MM.1S (cell line): ENCODE data around the gene MZB1.

Experiments
- DNase-seq: peaks from one replicate; pipeline ENCODE4 v3.0.0-alpha.2; 2015
- H2AFZ ChIP-seq: fragments of 300-600 bp; sonication (generic); 2 replicates; pipeline ENCODE4 v1.6.0; 2016; ENCODE audit warnings: antibody characterized with exemption, low read length
- H3F3A ChIP-seq: fragments of 300-600 bp; sonication (generic); 2 replicates; pipeline ENCODE4 v1.6.1; 2016; ENCODE audit warnings: mild to moderate bottlenecking, antibody characterized with exemption, low read length, moderate library complexity, mixed read lengths; ENCODE audit not compliant: insufficient read depth
- H3K27ac ChIP-seq: fragments of 300-600 bp; sonication (generic); 2 replicates; pipeline ENCODE4 v1.5.1; 2016; ENCODE audit warnings: mild to moderate bottlenecking, low read length
- H3K27me3 ChIP-seq: fragments of 300-600 bp; sonication (generic); replicated peaks from 2 replicates; pipeline ENCODE4 v1.6.0; 2016; ENCODE audit warnings: low read length; ENCODE audit not compliant: insufficient read depth
- H3K36me3 ChIP-seq: fragments of 300-600 bp; sonication (generic); replicated peaks from 2 replicates; pipeline ENCODE4 v1.6.1; 2016; ENCODE audit warnings: mild to moderate bottlenecking, low read length, mixed read lengths; ENCODE audit not compliant: insufficient read depth
- H3K4me1 ChIP-seq: fragments of 300-600 bp; sonication (generic); 2 replicates; pipeline ENCODE4 v1.6.1; 2016; ENCODE audit warnings: low read length, mixed read lengths
- H3K4me2 ChIP-seq: fragments of 300-600 bp; sonication (generic); 2 replicates; pipeline ENCODE4 v1.6.0; 2016; ENCODE audit warnings: low read depth, low read length
- H3K4me3 ChIP-seq: fragments of 300-600 bp; sonication (generic); 2 replicates; pipeline ENCODE4 v1.5.1; 2016; ENCODE audit warnings: low read length, mixed read lengths
- H3K79me2 ChIP-seq: fragments of 300-600 bp; sonication (generic); 2 replicates; pipeline ENCODE4 v1.6.1; 2016; ENCODE audit warnings: mixed run types, low read length, mixed read lengths
- H3K9ac ChIP-seq: fragments of 300-600 bp; sonication (generic); 2 replicates; pipeline ENCODE4 v1.6.1; 2016; ENCODE audit warnings: low read length, mixed read lengths
- H3K9me2 ChIP-seq: fragments of 300-600 bp; sonication (generic); replicated peaks from 2 replicates; pipeline ENCODE4 v1.6.1; 2016; ENCODE audit warnings: mild to moderate bottlenecking, low read length, mixed read lengths; ENCODE audit not compliant: insufficient read depth
- H3K9me3 ChIP-seq: fragments of 300-600 bp; sonication (generic); replicated peaks from 2 replicates; pipeline ENCODE4 v1.6.1; 2016; ENCODE audit warnings: mild to moderate bottlenecking, low read length, mixed read lengths; ENCODE audit not compliant: insufficient read depth
- H4K20me1 ChIP-seq: fragments of 300-600 bp; sonication (generic); 2 replicates; pipeline ENCODE4 v1.6.1; 2016; ENCODE audit warnings: mild to moderate bottlenecking, low read length, moderate library complexity, mixed read lengths; ENCODE audit not compliant: insufficient read depth
- CTCF ChIP-seq: fragments of 300-600 bp; sonication (generic); IDR thresholded peaks from 2 replicates; pipeline ENCODE4 v1.5.1; 2016; ENCODE audit warnings: antibody characterized with exemption, low read length, mixed read lengths
- EZH2 ChIP-seq: fragments of 300-600 bp; sonication (generic); optimal IDR thresholded peaks from 2 replicates; pipeline ENCODE3; 2017; ENCODE audit warnings: low read depth, mild to moderate bottlenecking, antibody characterized with exemption, low read length, mixed read lengths
- EZH2phosphoT487 ChIP-seq: fragments of 300-600 bp; sonication (generic); IDR thresholded peaks from 2 replicates; pipeline ENCODE4 v1.6.1; 2018; ENCODE audit warnings: antibody characterized with exemption, low read length

MZB1 gene

GRCh38 chr5:139340051-139340450 lies 49.7 kb downstream of the MZB1 start:
- DNase-seq, result no peak
- H3K27me3 ChIP-seq, result no peaks in the 10 kb centered on the region
- no peak overlapping the region for H3K4me3 ChIP-seq
- H3K4me1 ChIP-seq, result 0 out of 2 replicates have a peak, but pooled peaks cover 6% of the 10 kb centered on the region
- no peak overlapping the region for H2AFZ ChIP-seq
- H4K20me1 ChIP-seq, result no peaks in the 10 kb centered on the region; the same call in 1 of the 2 replicates
- H3K36me3 ChIP-seq, result no peaks in the 10 kb centered on the region
- no peak overlapping the region for H3K9ac ChIP-seq
- peaks cover 27% of the 10 kb centered on the region for H3F3A ChIP-seq
- TF ChIP-seq EZH2phosphoT487 (no peak), EZH2 (no peak), CTCF (no peak)
- no peaks in the 10 kb centered on the region for H3K9me2 ChIP-seq
- H3K79me2 ChIP-seq, result peaks cover 34% of the 10 kb centered on the region
- H3K27ac ChIP-seq, result no peak overlapping the region
- no peaks in the 10 kb centered on the region for H3K9me3 ChIP-seq
- no peak overlapping the region for H3K4me2 ChIP-seq
